Measurements from ENCODE around the gene PHACTR4. TPM values are rescaled to one million over a fixed set of nuclear protein-coding genes. Genes with fewer than 3 reads are reported as not detected.

Gene PHACTR4
- total and polyA plus RNA-seq, 2 experiments from 2014 or later = 14.8 to 27.1 TPM

DNA sequence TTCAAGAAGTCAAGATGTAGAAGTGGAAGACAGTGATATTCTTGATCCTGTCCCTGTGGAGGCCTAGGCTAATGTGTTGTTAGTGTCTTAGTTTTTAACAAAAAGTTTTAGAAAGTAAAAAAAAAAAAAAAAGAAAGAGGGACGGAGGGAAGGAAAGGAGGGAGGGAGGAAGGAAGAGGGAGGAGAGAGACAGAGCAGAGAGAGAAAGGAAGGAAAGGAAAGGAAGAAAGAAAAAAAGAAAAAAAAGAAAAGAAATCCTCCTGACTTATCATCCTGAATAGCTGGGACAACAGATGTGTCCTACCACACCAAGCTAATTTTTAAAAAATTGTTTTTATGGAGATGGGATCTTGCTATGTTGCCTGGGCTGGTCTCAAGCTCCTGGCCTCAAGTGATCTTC is 24.6 kb downstream of the PHACTR4 start:
- Histone ChIP-seq H3K27me3 (no peaks in the 10 kb centered on the region), H3K36me3 (no peaks in the 10 kb centered on the region), H3K4me1 (ENCODE audit: low read depth) (no peaks in the 10 kb centered on the region), H3K27ac (no peak overlapping the region), H3K4me3 (no peak overlapping the region), H3K9me3 (ENCODE audit: low read depth) (no peaks in the 10 kb centered on the region)
- no peak for TF ChIP-seq CTCF (IDR thresholded peaks at IDR 0.05; ENCODE audit: low read depth, low read length)
- DNase-seq (ENCODE audit: low read depth in 1 of 2, low spot score in 1 of 2) = no peak

- Histone ChIP-seq H3K9me3 (ENCODE audit: low read depth) (no peaks in the 10 kb centered on the region), H3K36me3 (no peaks in the 10 kb centered on the region), H3K27ac (no peak overlapping the region), H3K4me1 (ENCODE audit: low read depth) (no peaks in the 10 kb centered on the region), H3K27me3 (no peaks in the 10 kb centered on the region), H3K4me3 (no peak overlapping the region)
- peak in 1 of 2 donors; percentile 36 for DNase-seq (ENCODE audit: low read depth in 1 of 2, low spot score in 1 of 2)
- TF ChIP-seq CTCF (IDR thresholded peaks at IDR 0.05; ENCODE audit: low read depth, low read length) = no peak
Observed at GRCh38 chr1:28395181-28395580, 25.6 kb downstream of the PHACTR4 start.

DNA sequence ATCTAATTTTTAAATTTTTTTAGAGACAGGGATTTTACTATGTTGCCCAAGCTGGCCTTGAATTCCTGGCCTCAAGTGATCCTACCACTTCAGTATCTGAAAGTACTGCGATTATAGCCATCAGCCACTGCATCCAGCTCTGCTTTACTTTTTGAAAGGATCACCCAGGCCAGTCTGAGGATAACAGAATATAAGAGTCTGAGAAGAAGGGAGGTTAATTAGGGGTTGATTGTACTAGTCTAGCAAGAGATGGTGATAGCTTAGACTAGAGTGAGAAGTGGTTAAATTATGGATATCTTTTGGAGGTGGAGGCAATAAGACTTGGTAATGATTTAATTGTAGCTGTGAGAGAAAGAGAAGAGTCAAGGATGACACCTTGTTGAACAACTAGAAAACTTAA is 32.2 kb downstream of the PHACTR4 start:
- no peak for DNase-seq (ENCODE audit: low read depth in 1 of 2, low spot score in 1 of 2)
- peak overlapping the region; percentile 49 for H3K27ac ChIP-seq
- no peak for TF ChIP-seq CTCF (IDR thresholded peaks at IDR 0.05; ENCODE audit: low read depth, low read length)
- H3K9me3 ChIP-seq (ENCODE audit: low read depth) = no peaks in the 10 kb centered on the region
- H3K4me1 ChIP-seq (ENCODE audit: low read depth) = peaks cover 6% of the 10 kb centered on the region
- no peaks in the 10 kb centered on the region for H3K27me3 ChIP-seq
- H3K4me3 ChIP-seq = no peak overlapping the region
- H3K36me3 ChIP-seq = no peaks in the 10 kb centered on the region

DNA sequence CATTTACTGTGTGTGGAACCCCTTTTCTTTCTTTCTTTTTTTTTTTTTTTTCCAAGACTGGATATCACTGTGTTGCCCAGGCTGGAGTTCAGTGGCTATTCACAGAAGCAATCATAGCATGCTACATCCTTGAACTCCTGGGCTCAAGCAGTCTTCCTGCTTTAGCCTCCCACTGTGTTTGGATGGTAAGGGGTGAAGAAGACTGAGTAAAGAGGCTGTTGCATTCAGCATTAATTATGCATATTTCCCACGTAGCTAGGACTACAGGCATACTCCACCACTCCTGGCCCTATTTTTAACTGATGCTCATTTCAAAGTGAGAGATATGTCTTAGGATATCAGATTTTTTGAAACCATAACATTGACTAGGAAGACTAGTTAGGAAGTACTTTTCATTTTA is 39.5 kb downstream of the PHACTR4 start:
- H3K27me3 ChIP-seq = no peaks in the 10 kb centered on the region
- H3K27ac ChIP-seq = no peak overlapping the region
- no peak overlapping the region for H3K4me3 ChIP-seq
- peaks cover 4% of the 10 kb centered on the region for H3K36me3 ChIP-seq
- no peaks in the 10 kb centered on the region for H3K4me1 ChIP-seq (ENCODE audit: low read depth)
- H3K9me3 ChIP-seq (ENCODE audit: low read depth) = no peaks in the 10 kb centered on the region
- DNase-seq (ENCODE audit: low read depth in 1 of 2, low spot score in 1 of 2) = no peak
- no peak for TF ChIP-seq CTCF (IDR thresholded peaks at IDR 0.05; ENCODE audit: low read depth, low read length)

GRCh38 chr1:28411656-28412055 is 42.1 kb downstream of the PHACTR4 start:
- Histone ChIP-seq H3K9me3 (ENCODE audit: low read depth) (no peaks in the 10 kb centered on the region), H3K4me3 (no peak overlapping the region), H3K27me3 (no peaks in the 10 kb centered on the region), H3K4me1 (ENCODE audit: low read depth) (peaks cover 4% of the 10 kb centered on the region), H3K36me3 (peaks cover 4% of the 10 kb centered on the region), H3K27ac (no peak overlapping the region)
- DNase-seq (ENCODE audit: low read depth in 1 of 2, low spot score in 1 of 2) = no peak
- TF ChIP-seq CTCF (IDR thresholded peaks at IDR 0.05; ENCODE audit: low read depth, low read length) = no peak

DNA sequence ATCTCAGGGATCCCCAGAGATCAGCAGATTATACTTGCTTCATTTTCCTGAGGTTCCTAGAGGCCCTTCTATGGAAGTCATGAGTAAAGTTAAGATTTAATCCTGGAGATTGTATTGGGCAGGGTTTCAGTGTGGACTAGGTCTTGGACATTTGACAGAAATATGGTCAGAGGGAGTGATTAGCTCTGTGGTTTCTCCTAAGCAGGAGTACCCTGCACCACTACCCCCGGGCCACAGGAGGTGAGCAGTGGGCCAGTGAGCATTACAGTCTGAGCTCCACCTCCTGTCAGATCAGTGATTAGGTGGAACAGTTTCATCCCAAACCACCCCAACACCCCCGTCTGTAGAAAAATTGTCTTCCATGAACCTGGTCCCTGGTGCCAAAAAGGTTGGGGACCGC is 43.2 kb downstream of the PHACTR4 start:
- Histone ChIP-seq H3K27ac (no peak overlapping the region), H3K4me3 (no peak overlapping the region), H3K4me1 (ENCODE audit: low read depth) (peaks cover 4% of the 10 kb centered on the region), H3K9me3 (ENCODE audit: low read depth) (no peaks in the 10 kb centered on the region), H3K36me3 (no peaks in the 10 kb centered on the region), H3K27me3 (no peaks in the 10 kb centered on the region)
- DNase-seq (ENCODE audit: low read depth in 1 of 2, low spot score in 1 of 2) = peak in 1 of 2 donors; percentile 47
- peak; percentile 4 for TF ChIP-seq CTCF (IDR thresholded peaks at IDR 0.05; ENCODE audit: low read depth, low read length)
